H1 (cell line): ENCODE results near the gene SH3PXD2A. TPM values are rescaled to one million over a fixed set of nuclear protein-coding genes. Genes with fewer than 3 reads are reported as not detected.

Experiments
- CTCF ChIA-PET: fragments of 300-600 bp; sonication (Branson Sonifier 250); formaldehyde crosslinking; loops from one replicate; lab custom pipeline; 2021; ENCODE audit not compliant: partially characterized antibody; lab: Charles Lee
- POLR2A ChIA-PET: fragments of 300-600 bp; sonication (Branson Sonifier 250); formaldehyde crosslinking; loops from one replicate; lab custom pipeline; 2021; ENCODE audit warnings: inconsistent platforms; ENCODE audit not compliant: partially characterized antibody; lab: Charles Lee
- DNase-seq, 2 experiments: peaks; one replicate each; pipeline versions ENCODE4 v3.0.0 to v3.0.0-alpha.2; 2010 to 2022; ENCODE audit warnings: low spot score in 2 of 2, low read depth in 1 of 2, mixed read lengths in 1 of 2
- FAIRE-seq: peaks from 2 replicates; lab custom pipeline; 2011; peaks lifted over from hg19 to GRCh38; lab: Jason Lieb, UNC
- H2AFZ ChIP-seq: 2 replicates; pipeline ENCODE4 v1.8.1; 2012; ENCODE audit warnings: low read length, inconsistent platforms
- H2AK5ac ChIP-seq: 2 replicates; pipeline ENCODE4 v1.6.1; 2013; ENCODE audit warnings: low read depth, low read length
- H2BK120ac ChIP-seq: replicated peaks from 2 replicates; pipeline ENCODE3; 2013; ENCODE audit warnings: low read depth, low read length, inconsistent platforms
- H2BK12ac ChIP-seq: 2 replicates; pipeline ENCODE4 v1.6.1; 2013; ENCODE audit warnings: low read depth, low read length
- H2BK15ac ChIP-seq: 2 replicates; pipeline ENCODE4 v1.6.1; 2013; ENCODE audit warnings: low read length
- H2BK20ac ChIP-seq: 2 replicates; pipeline ENCODE4 v1.6.1; 2013; ENCODE audit warnings: low read length
- H2BK5ac ChIP-seq: 2 replicates; pipeline ENCODE4 v1.6.1; 2013; ENCODE audit warnings: low read depth, low read length
- H3K14ac ChIP-seq: 2 replicates; pipeline ENCODE4 v1.6.1; 2013; ENCODE audit warnings: inconsistent platforms; ENCODE audit not compliant: insufficient read length
- H3K18ac ChIP-seq: 2 replicates; pipeline ENCODE4 v1.6.1; 2013; ENCODE audit warnings: low read length; ENCODE audit errors: extremely low read depth
- H3K23ac ChIP-seq: 2 replicates; pipeline ENCODE4 v1.6.1; 2013; ENCODE audit warnings: inconsistent platforms; ENCODE audit not compliant: insufficient read length
- H3K23me2 ChIP-seq: 2 replicates; pipeline ENCODE4 v1.6.1; 2013; ENCODE audit warnings: low read depth, low read length
- H3K27ac ChIP-seq: 2 replicates; pipeline ENCODE4 v1.6.1; 2011; ENCODE audit warnings: low read depth, low read length, inconsistent platforms
- H3K27me3 ChIP-seq, 4 experiments: replicated peaks in 1 of 4; 1 replicate in 1 of 4; 2 replicates in 3 of 4; pipeline versions ENCODE4 v1.6.1 to v1.8.1; 2011 to 2013; ENCODE audit warnings: low read length in 3 of 4, mild to moderate bottlenecking in 3 of 4, inconsistent platforms in 2 of 4, mixed read lengths in 2 of 4, moderate library complexity in 1 of 4; ENCODE audit not compliant: control insufficient read depth in 3 of 4, insufficient read depth in 3 of 4; ENCODE audit errors: extremely low read depth in 1 of 4
- H3K36me3 ChIP-seq, 4 experiments: 2 replicates each; pipeline versions ENCODE4 v1.6.1 to v1.8.1; 2011 to 2013; ENCODE audit warnings: mild to moderate bottlenecking in 4 of 4, low read length in 3 of 4, moderate library complexity in 2 of 4, control low read depth in 1 of 4, inconsistent platforms in 1 of 4; ENCODE audit not compliant: insufficient read depth in 4 of 4, control insufficient read depth in 2 of 4
- H3K4ac ChIP-seq: replicated peaks from 2 replicates; pipeline ENCODE3; 2013; ENCODE audit warnings: low read length, low read depth, mixed read lengths, inconsistent platforms; ENCODE audit not compliant: insufficient read length
- H3K4me1 ChIP-seq, 4 experiments: replicated peaks in 1 of 4; 1 replicate in 1 of 4; 2 replicates in 3 of 4; pipeline versions ENCODE4 v1.6.1 to v1.8.1; 2011 to 2013; ENCODE audit warnings: low read length in 3 of 4, inconsistent platforms in 2 of 4, mixed read lengths in 1 of 4; ENCODE audit not compliant: insufficient read depth in 4 of 4, control insufficient read depth in 3 of 4
- H3K4me2 ChIP-seq, 2 experiments: 2 replicates each; pipeline versions ENCODE4 v1.6.1 to v1.8.1; 2011 to 2013; ENCODE audit warnings: low read depth in 2 of 2, low read length in 2 of 2, control low read depth in 1 of 2, inconsistent platforms in 1 of 2, mild to moderate bottlenecking in 1 of 2; ENCODE audit not compliant: insufficient read depth in 1 of 2
- H3K4me3 ChIP-seq, 4 experiments: fragments of 200-600, 300-600 bp in 1 of 4; sonication (generic), shearing (Covaris generic), sonication (Bioruptor Twin) in 1 of 4; 2 replicates each; pipeline versions ENCODE4 v1.5.1 to v1.8.1; 2011 to 2016; ENCODE audit warnings: low read length in 4 of 4, low read depth in 3 of 4, control low read depth in 2 of 4, inconsistent platforms in 2 of 4, mild to moderate bottlenecking in 2 of 4, mixed read lengths in 1 of 4, moderate library complexity in 1 of 4; ENCODE audit not compliant: insufficient read depth in 2 of 4; ENCODE audit errors: extremely low read depth in 1 of 4
- H3K56ac ChIP-seq: replicated peaks from 2 replicates; pipeline ENCODE3; 2013; ENCODE audit warnings: low read depth, mild to moderate bottlenecking, mixed read lengths, low read length, inconsistent platforms; ENCODE audit not compliant: insufficient read length
- H3K79me1 ChIP-seq: 2 replicates; pipeline ENCODE4 v1.6.1; 2013; ENCODE audit warnings: low read depth, low read length, control low read depth
- H3K79me2 ChIP-seq, 2 experiments: 2 replicates each; pipeline versions ENCODE4 v1.6.1 to v1.8.1; 2012 to 2013; ENCODE audit warnings: low read length in 2 of 2, mild to moderate bottlenecking in 2 of 2, inconsistent platforms in 1 of 2; ENCODE audit not compliant: insufficient read depth in 2 of 2, control insufficient read depth in 1 of 2
- H3K9ac ChIP-seq, 4 experiments: replicated peaks in 1 of 4; 1 replicate in 1 of 4; 2 replicates in 3 of 4; pipeline versions ENCODE4 v1.6.1 to v1.8.1; 2011 to 2013; ENCODE audit warnings: low read depth in 3 of 4, low read length in 3 of 4, control low read depth in 2 of 4, mild to moderate bottlenecking in 2 of 4, moderate library complexity in 2 of 4, inconsistent platforms in 1 of 4; ENCODE audit errors: extremely low read depth in 1 of 4
- H3K9me3 ChIP-seq, 2 experiments: 2 replicates each; pipeline versions ENCODE4 v1.6.1 to v1.8.1; 2012 to 2013; ENCODE audit warnings: mild to moderate bottlenecking in 2 of 2, moderate library complexity in 2 of 2, control low read depth in 1 of 2, inconsistent platforms in 1 of 2, low read depth in 1 of 2, low read length in 1 of 2, mixed read lengths in 1 of 2; ENCODE audit not compliant: insufficient read depth in 2 of 2
- H4K20me1 ChIP-seq, 2 experiments: replicated peaks in 1 of 2; 2 replicates each; pipeline versions ENCODE3 to v1.8.1; 2011 to 2013; ENCODE audit warnings: inconsistent platforms in 2 of 2, low read length in 2 of 2, mild to moderate bottlenecking in 1 of 2; ENCODE audit not compliant: insufficient read depth in 2 of 2, control insufficient read depth in 1 of 2
- H4K5ac ChIP-seq: 2 replicates; pipeline ENCODE4 v1.6.1; 2013; ENCODE audit warnings: low read length, low read depth, mixed read lengths, inconsistent platforms; ENCODE audit not compliant: insufficient read length
- H4K8ac ChIP-seq: 2 replicates; pipeline ENCODE4 v1.8.0; 2013; ENCODE audit warnings: mild to moderate bottlenecking, moderate library complexity, low read length, inconsistent platforms; ENCODE audit not compliant: insufficient read depth; ENCODE audit errors: extremely low read depth
- H4K91ac ChIP-seq: replicated peaks from 2 replicates; pipeline ENCODE3; 2013; ENCODE audit warnings: low read length, mixed read lengths, inconsistent platforms; ENCODE audit not compliant: insufficient read length
- BRCA1 ChIP-seq: IDR thresholded peaks from 2 replicates; pipeline ENCODE4 v1.6.1; 2012; ENCODE audit warnings: low read depth, low read length, improper control_type of control experiment
- EGR1 ChIP-seq: IDR thresholded peaks from 2 replicates; pipeline ENCODE4 v1.6.1; 2011; ENCODE audit warnings: low read depth, low read length, borderline replicate concordance
- HDAC6 ChIP-seq: IDR thresholded peaks from one replicate; pipeline ENCODE4 v1.7.1; 2012; ENCODE audit warnings: low read depth, mild to moderate bottlenecking, inconsistent platforms, low read length, moderate library complexity
- KDM4A ChIP-seq: IDR thresholded peaks from one replicate; pipeline ENCODE4 v1.7.1; 2012; ENCODE audit warnings: low read depth, mild to moderate bottlenecking, moderate library complexity, low read length, inconsistent platforms; ENCODE audit not compliant: severe bottlenecking
- RNF2 ChIP-seq: fragments of 200-900, 300-1000 bp; sonication (generic); IDR thresholded peaks from 2 replicates; pipeline ENCODE4 v1.7.1; 2016; ENCODE audit warnings: borderline replicate concordance, low read depth, mild to moderate bottlenecking, antibody characterized with exemption, low read length; ENCODE audit not compliant: poor library complexity, severe bottlenecking; ENCODE audit errors: missing control alignments
- SAP30 ChIP-seq: fragments of 300-600 bp; sonication (generic); IDR thresholded peaks from 2 replicates; pipeline ENCODE4 v1.7.1; 2012; ENCODE audit warnings: low read length, moderate library complexity, mild to moderate bottlenecking, inconsistent platforms; ENCODE audit not compliant: insufficient read depth, insufficient replicate concordance
- SIX5 ChIP-seq: IDR thresholded peaks from 2 replicates; pipeline ENCODE4 v1.6.1; 2011; ENCODE audit warnings: mild to moderate bottlenecking, low read depth, low read length
- TAF7 ChIP-seq: optimal IDR thresholded peaks from 2 replicates; pipeline ENCODE3; 2011; ENCODE audit warnings: low read depth, mild to moderate bottlenecking, inconsistent platforms, low read length, moderate library complexity, borderline replicate concordance
- TCF12 ChIP-seq: IDR thresholded peaks from 2 replicates; pipeline ENCODE4 v1.6.1; 2011; ENCODE audit warnings: low read depth, mild to moderate bottlenecking, low read length
- ZNF274 ChIP-seq: IDR thresholded peaks from 2 replicates; pipeline ENCODE4 v1.7.0; 2012; ENCODE audit warnings: low read length, borderline replicate concordance; ENCODE audit errors: extremely low read depth
- WGBS, 2 experiments: shearing (Covaris generic) in 1 of 2; methylation state at CpG; one replicate each; pipeline versions ENCODE4 v1.1.6 to v1.1.7; 2013 to 2015; ENCODE audit warnings: low lambda C conversion rate in 2 of 2, mixed read lengths in 2 of 2, inconsistent platforms in 1 of 2, low coverage in 1 of 2, missing lambda C conversion rate in 1 of 2; ENCODE audit not compliant: insufficient replicate concordance in 2 of 2, insufficient coverage in 1 of 2, insufficient read length in 1 of 2; ENCODE audit errors: extremely low coverage in 1 of 2, missing lambda C conversion rate in 1 of 2; 5-methylcytosine and 5-hydroxymethylcytosine counted together
- polyA plus RNA-seq, 7 experiments: library from polyadenylated mRNA; depleted of rRNA in 3 of 7; stranded (reverse) in 5 of 7; unstranded in 2 of 7; fragments of >200 nt in 5 of 7; fragments of 200-250 nt in 2 of 7; gene quantifications; 1 replicate in 5 of 7; 2 replicates in 1 of 7; 4 replicates in 1 of 7; pipeline versions ENCODE4 v1.2.1 to v1.2.3, GENCODE V29; 2011 to 2013; ENCODE audit warnings: missing spikeins in 2 of 7, mixed read lengths in 2 of 7
- total RNA-seq: library from RNA; stranded (reverse); fragmentation: NEBNext Ultra II Directional; extraction: Animal tissue kit (Norgen Biotek cat#: 25700); gene quantifications from 2 replicates; pipeline ENCODE4 v1.2.1, GENCODE V29; 2021

Gene SH3PXD2A
- total and polyA plus RNA-seq, 2 of the 8 experiments (the other 6 are each of a cell fraction or from before 2014, with no cell fraction given): 5.4 to 16.3 TPM

GRCh38 chr10:103621783-103622125 is 233.6 kb downstream of the SH3PXD2A start:
- TF ChIP-seq SAP30: no peak
- no peak for TF ChIP-seq KDM4A
- no peak for TF ChIP-seq EGR1
- no peak for TF ChIP-seq ZNF274
- TF ChIP-seq RNF2: no peak
- no peak for TF ChIP-seq TCF12
- no peak for TF ChIP-seq TAF7
- no peak for TF ChIP-seq SIX5
- TF ChIP-seq BRCA1: no peak
- TF ChIP-seq HDAC6: no peak
- TF ChIP-seq, all 59 proteins: peak for 0
- Histone ChIP-seq H3K4me3 (no peak overlapping the region), H4K5ac (no peak overlapping the region), H3K56ac (no peak overlapping the region), H3K9me3 (no peaks in the 10 kb centered on the region), H3K36me3 (peaks cover 0 to 5% (median 0%) of the 10 kb centered on the region in 4 experiments; a peak in 2 of 8 replicates), H3K27me3 (no peaks in the 10 kb centered on the region), H3K27ac (no peak overlapping the region), H2AFZ (no peak overlapping the region), H4K8ac (no peak overlapping the region), H2AK5ac (no peak overlapping the region), H3K14ac (no peak overlapping the region), H3K4me1 (no peaks in the 10 kb centered on the region; a peak in 1 of 7 replicates), H3K4ac (no peak overlapping the region), H3K23ac (no peak overlapping the region), H3K18ac (no peak overlapping the region; the same call in 1 of the 2 replicates), H3K23me2 (no peaks in the 10 kb centered on the region; the same call in 1 of the 2 replicates), H2BK5ac (no peak overlapping the region; the same call in 1 of the 2 replicates), H3K4me2 (no peak overlapping the region), H3K79me1 (no peaks in the 10 kb centered on the region), H4K20me1 (no peaks in the 10 kb centered on the region), H2BK15ac (no peak overlapping the region), H4K91ac (no peak overlapping the region), H3K9ac (no peak overlapping the region), H2BK120ac (no peak overlapping the region), H3K79me2 (no peaks in the 10 kb centered on the region), H2BK12ac (no peak overlapping the region), H2BK20ac (no peak overlapping the region)
- WGBS, 2 experiments: 94% methylated on average over 4 of the region's 4 CpGs; no CpG with 5 or more reads in 1 of the 2 experiments
- FAIRE-seq: no peak
- CTCF ChIA-PET: interaction anchor here (0.8 to 10.9 kb wide), 12 partner anchors 12 to 91 kb away, joined by 3 to 114 read pairs (median 10); no protein-coding TSS in a partner anchor
- no peak for DNase-seq
- POLR2A ChIA-PET: interaction anchor here (1.6 kb wide), 1 partner anchor 37 kb away, joined by 4 read pairs; no protein-coding TSS in a partner anchor
